Superior temporal gyrus (tissue), 1 donor: ENCODE measurements around the gene POLR2L.
A peak's percentile ranks its signal among the peaks of the same experiment; 100 is the strongest.

Source experiments
- DNase-seq: peaks from one replicate; pipeline ENCODE4 v3.0.0-alpha.2; 2016; ENCODE audit errors: extremely low spot score

POLR2L gene

DNA sequence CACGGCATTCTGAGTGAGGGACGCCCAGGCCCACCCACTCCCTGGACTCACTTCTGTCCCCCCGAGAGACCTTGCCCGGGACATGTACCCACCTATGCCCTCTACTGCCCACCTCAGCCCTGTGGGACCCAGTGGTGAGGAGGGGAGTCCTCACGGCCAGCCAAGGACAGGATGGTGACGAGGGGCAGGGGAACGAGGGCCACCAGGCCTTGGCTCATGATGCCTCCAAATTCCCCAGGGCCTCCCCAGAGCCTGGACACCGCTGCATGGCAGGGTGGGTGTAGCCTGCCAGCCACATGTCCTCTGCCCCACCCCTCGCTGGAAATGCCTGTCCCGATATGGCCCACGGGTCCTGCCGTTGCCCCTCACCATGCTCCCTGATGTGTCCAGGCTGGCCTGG, 26.5 kb upstream of the POLR2L start:
- no peak for DNase-seq

- DNase-seq, result no peak
Observed at GRCh38 chr11:868394-868793, 26.1 kb upstream of the POLR2L start.

DNA sequence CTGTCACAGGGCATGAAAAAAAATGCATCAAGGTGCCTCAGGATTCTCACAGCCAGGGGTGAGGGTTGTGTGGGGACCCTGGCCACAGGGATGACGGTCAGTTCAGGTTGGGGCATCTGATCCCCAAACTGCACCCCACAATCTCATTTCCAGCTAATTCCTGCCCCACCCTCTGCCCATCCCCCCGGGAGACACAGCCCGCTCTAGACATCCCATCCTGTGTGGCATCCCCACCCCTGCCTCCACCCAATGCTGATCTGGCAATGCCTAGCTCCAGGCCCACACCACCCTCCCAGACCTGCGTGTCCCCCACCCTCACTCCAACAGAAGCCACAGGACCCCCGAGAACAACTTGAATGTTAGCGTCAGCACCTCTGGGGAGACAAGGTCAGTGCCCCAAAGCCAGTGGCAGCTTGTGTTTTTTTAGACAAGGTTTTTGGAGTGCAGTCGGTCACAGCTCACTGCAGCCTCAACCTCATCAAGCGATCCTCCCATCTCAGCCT, 25.6 kb upstream of the POLR2L start:
- no peak for DNase-seq

DNA sequence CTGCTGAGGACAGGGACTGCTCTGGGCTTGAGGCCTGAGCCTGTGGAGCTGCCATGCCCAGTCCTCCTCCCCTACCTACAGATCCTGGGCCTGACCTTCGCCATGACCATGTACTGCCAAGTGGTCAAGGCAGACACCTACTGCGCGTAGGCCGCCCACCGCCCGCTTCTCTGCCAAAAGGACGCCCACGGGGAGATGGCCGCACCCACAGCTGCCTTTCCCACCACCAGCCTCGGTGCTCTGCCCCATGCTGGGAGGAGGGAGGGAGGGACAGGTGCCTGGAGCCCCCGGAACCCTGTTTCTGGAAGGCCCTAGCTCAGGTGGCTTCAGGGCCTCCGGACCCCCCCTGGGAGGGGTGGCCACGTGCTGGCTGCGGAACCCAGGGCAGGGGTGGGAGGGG, 24.2 kb upstream of the POLR2L start:
- DNase-seq, result no peak

GRCh38 chr11:865462-866430, 23.4 kb upstream of the POLR2L start:
- DNase-seq, result no peak

DNA sequence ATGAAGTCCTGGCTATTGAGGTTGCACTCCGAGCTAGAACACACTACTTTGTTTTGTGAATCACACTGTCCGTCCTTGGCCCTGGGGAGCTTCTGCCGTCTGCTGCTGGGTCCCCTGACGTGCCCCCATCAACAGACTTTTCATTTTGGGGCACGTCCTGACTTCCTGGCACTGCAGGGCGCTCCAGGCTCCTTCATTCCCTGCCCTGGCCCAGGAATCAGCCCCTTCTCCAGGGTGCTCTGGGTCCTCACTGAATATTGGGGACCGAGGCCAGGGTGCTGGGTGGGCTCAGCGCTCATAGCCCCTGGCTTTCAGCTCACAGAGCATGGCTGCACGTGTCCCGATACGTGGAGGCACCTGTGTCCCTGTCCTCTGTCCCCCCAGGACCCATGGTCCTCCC, 22.6 kb upstream of the POLR2L start:
- no peak for DNase-seq

DNA sequence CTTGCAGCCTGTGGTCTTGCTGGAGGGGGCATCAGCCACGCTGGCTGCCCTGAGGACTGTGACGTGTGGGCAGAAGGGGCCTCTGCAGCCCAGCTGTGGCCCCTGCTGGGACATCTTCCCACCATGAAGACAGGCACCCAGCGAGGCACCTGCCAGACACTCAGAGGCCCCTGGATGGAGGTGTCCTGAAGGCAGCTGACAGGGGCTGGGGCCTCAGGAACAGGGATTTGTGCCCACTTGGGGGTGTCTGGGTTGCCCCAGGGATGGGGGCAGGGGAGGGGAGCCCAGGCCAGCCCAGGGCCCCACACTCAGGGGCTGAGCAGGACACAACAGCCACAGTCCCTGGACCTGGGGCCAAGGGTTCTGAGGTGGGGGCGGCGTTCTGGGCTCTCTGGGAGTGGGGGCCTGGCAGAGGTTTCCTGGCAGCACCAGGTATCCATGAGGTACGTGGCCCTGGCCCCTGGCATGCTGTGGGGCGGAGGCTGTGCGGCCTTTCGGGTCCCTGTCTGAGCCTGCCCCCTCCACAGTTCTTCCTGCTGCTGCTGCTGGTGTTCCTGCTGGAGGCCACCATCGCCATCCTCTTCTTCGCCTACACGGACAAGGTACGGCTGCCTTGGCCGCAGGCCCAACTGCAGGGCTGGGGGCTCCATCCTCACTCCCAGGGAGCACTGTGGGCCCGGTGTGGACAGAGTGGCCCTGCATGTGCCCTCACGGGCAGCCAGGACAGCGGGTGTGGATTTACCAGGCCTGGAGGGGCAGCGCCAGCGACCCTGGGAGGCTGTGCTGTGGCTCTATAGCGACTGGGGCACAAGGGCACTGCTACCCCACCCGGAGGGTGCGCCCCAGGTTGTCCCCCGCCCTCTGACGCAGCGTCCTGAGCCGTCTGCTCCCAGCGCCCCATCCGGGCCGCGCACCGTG, 21.8 kb upstream of the POLR2L start:
- DNase-seq, result no peak

GRCh38 chr11:863023-863909, 20.9 kb upstream of the POLR2L start:
- DNase-seq, result no peak

DNA sequence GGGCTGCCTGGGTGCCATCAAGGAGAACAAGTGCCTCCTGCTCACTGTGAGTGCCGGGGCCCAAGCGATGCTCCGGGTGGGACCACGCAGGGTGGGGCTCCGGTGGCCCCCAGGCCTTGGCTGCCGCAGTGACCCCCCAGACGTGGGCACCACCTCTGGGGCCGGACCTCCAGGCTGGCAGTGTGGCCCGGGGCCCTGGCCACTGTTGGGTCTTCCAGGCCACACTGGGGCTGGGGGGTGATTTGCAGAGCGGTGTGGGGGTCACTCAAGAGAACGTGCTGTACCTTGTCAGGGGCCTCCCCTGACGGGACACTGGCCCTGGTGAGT, 20.3 kb upstream of the POLR2L start:
- no peak for DNase-seq

GRCh38 chr11:862081-862661, 19.8 kb upstream of the POLR2L start:
- no peak for DNase-seq

DNA sequence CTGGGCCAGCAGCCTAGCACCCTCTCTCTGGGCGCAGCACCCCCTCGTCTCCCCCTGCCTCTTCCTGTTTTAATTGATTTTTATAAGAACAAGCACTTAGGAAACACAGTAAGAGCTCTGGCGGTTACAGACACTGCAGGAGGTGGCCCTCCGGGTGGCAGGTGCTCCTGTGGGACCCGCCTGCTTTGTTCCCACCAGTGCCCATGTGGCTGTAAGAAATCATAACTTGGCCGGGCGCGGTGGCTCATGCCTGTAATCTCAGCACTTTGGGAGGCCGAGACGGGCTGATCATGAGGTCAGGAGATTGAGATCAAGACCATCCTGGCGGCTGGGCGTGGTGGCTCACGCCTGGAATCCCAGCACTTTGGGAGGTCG, 18.8 kb upstream of the POLR2L start:
- no peak for DNase-seq

- DNase-seq, result no peak
Observed at GRCh38 chr11:860234-861104, 18.1 kb upstream of the POLR2L start.

DNA sequence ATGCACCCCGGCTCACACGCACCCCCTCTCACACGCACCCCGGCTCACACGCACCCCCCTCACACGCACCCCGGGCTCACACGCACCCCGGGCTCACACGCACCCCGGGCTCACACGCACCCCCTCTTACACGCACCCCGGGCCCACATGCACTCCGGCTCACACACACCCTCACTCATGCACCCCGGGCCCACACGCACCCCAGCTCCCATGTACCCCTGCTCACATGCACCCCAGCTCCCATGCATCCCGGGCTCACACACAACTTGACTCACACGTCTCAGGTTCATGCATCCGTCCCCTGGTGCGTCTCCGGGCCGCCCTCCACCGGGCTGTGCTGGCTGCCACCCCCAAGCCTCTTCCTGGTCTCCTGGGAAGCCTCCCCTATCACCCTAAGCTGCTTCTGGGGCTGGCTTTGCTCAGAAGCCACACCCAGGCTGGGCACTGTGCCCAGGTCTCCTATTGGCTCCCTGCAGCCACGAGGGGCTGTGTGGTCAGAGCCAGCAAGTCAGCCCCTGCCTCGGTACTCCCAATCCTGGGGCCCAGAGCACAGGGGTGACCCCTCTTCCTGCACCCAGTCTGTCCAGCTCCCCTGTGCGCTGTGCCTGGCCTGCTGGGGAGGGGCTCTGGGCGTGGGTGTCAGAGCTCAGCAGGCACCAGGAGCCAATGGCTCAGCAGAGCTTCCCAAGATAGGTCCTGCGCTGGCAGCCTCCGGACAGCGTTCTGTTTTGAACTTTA, 17.2 kb upstream of the POLR2L start:
- peak; percentile 79 for DNase-seq

- no peak for DNase-seq
Observed at GRCh38 chr11:858762-859339, 16.5 kb upstream of the POLR2L start.

GRCh38 chr11:858053-858761, 15.9 kb upstream of the POLR2L start:
- no peak for DNase-seq

DNA sequence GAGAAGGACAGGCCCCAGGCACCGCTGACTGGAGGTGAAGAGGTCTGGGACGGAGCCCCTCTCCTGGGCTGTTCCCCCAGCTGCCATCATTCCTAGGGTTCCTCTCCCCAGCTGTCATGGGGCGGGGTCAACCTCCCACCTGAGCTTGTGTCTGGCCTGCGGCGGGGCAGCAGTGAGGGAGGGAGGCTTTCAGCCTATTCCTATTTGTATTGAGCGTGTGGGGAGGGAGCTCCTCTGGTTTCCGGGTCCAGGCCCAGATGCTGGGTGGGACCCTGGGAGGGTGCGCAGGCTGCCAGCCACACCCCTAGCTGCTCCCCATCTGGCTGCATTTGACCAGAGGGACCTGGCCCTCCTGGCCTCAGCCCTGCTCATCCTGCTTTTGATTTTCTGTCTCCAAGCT, 14.1 kb upstream of the POLR2L start:
- DNase-seq, result no peak

GRCh38 chr11:855796-856195, 13.5 kb upstream of the POLR2L start:
- DNase-seq, result no peak

DNA sequence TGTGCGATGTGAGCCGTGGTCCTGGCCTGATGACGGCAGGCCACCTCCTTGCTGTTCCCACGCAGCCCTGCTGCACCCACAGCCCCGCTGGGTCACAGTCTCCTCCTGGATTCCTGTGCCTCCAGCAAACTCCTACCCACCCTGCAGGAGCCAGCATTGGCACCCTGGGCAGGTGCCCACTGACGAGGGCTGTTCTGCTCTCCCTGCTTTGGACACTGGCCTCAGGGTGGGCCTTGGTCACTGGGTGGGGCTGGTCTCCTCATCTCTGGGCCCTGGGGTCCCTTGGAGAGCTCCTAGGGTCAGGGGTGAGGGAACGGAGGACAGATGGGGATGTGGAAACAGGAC, 13.0 kb upstream of the POLR2L start:
- no peak for DNase-seq
